ENCODE results near the gene NTRK2.
"Not testable (repeated sequence)": the region's sequence is repeated elsewhere in the genome, so short reads cannot be mapped to it uniquely, and the experiment has no call there.

NTRK2 gene

DNA sequence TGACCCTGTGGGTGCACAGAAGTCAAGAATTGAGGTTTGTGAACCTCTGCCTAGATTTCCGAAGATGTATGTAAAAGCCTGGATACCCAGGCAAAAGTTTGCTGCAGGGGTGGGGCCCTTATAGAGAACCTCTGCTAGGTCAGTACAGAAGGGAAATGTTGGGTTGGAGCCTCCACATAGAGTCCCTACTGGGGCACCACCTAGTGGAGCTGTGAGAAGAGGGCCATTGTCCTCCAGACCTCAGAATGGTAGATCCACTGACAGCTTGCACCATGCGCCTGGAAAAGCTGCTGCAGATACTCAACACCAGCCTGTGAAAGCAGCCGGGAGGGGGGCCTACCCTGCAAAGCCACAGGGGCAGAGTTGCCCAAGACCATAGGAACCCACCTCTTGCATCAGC lies 399.9 kb downstream of the NTRK2 start:
- DNase-seq (ENCODE audit: low read depth): not testable (repeated sequence)
